Medulla oblongata (tissue), 1 donor: ENCODE measurements around the gene PLCB2.

ENCODE experiments used
- DNase-seq: peaks from one replicate; pipeline ENCODE4 v3.0.0-alpha.2; 2015; ENCODE audit errors: extremely low spot score

PLCB2 gene, protein sequence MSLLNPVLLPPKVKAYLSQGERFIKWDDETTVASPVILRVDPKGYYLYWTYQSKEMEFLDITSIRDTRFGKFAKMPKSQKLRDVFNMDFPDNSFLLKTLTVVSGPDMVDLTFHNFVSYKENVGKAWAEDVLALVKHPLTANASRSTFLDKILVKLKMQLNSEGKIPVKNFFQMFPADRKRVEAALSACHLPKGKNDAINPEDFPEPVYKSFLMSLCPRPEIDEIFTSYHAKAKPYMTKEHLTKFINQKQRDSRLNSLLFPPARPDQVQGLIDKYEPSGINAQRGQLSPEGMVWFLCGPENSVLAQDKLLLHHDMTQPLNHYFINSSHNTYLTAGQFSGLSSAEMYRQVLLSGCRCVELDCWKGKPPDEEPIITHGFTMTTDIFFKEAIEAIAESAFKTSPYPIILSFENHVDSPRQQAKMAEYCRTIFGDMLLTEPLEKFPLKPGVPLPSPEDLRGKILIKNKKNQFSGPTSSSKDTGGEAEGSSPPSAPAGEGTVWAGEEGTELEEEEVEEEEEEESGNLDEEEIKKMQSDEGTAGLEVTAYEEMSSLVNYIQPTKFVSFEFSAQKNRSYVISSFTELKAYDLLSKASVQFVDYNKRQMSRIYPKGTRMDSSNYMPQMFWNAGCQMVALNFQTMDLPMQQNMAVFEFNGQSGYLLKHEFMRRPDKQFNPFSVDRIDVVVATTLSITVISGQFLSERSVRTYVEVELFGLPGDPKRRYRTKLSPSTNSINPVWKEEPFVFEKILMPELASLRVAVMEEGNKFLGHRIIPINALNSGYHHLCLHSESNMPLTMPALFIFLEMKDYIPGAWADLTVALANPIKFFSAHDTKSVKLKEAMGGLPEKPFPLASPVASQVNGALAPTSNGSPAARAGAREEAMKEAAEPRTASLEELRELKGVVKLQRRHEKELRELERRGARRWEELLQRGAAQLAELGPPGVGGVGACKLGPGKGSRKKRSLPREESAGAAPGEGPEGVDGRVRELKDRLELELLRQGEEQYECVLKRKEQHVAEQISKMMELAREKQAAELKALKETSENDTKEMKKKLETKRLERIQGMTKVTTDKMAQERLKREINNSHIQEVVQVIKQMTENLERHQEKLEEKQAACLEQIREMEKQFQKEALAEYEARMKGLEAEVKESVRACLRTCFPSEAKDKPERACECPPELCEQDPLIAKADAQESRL

DNA sequence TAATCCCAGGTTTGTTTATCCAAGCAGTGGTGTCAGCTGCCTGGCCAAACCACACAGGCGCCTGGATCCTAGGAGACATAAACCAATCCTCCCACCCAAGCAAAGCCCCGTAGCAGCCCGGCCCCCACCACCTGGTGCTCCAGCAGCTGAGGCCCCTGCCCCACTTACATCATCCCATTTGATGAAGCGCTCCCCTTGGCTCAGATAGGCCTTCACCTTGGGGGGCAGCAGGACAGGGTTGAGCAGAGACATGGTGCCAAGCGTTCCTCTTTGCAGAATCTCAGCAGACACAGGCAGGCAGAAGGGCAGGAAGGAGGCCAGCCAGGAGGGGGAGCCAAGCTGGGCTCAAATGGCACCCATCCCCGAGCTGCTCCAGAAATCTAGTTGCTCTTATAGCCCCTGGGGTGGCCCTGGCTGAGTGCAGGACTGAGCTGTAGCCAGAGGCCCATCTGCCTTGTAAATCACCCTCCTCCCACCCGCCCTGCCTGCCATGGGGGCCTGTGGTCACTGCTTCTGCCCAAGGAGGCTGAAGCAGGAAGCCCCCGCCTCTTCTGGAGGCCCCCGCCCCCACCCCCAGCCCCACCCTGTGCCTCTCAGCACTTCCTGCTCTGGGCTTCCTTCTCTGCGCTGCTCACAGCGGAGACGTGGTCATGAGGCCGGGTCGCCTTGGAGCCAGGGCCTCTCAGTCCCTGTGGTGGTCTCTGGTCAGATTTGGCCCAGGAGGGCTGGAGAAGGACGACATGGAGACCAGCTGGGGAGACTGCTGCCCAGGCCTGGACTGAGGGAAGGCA is at the start of gene PLCB2:
Gene PLCB2, minus strand, starts transcription at position 515 of the 791 bp plus-strand sequence. Its CDS starts 263 bp downstream, at position 252.
- peak; percentile 54 for DNase-seq

DNA sequence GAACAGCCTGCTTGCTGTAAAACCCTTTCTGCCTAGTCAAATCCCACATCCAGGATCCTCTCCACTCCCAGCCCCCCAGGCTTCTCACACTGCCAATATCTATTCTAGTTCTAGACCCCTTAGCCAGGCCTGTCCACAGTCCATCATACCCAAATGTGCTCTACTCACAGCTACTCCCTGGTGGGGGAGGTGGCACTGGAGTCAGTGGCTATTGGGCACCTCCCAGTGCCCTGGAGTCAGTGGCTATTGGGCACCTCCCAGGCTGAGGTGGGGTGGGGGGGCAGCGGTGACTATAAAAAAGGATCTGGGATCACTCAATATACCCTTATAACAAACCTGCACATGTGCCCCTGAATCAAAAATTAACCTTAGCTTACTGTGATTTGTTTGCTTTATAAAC is 49.5 kb upstream of the PLCB2 start:
- no peak for DNase-seq

DNA sequence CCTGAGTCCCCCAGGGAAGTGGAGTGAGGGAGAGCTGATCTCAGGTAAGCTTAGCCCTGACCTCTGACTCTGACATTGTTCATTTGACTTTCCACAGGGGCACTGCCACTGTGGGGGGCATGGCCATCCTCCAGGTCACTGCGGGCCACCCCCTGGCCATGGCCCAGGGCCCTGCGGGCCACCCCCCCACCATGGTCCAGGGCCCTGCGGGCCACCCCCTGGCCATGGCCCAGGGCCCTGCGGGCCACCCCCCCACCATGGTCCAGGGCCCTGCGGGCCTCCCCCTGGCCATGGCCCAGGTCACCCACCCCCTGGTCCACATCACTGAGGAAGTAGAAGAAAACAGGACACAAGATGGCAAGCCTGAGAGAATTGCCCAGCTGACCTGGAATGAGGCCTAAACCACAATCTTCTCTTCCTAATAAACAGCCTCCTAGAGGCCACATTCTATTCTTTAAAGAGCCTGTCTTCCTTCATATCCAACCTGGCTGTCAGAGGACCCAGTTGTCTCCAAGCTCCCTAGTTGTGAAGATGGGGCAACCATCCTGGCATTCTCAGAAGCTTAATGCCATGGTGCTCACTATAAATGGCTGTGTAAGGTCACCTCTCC is 48.3 kb upstream of the PLCB2 start:
- no peak for DNase-seq

DNA sequence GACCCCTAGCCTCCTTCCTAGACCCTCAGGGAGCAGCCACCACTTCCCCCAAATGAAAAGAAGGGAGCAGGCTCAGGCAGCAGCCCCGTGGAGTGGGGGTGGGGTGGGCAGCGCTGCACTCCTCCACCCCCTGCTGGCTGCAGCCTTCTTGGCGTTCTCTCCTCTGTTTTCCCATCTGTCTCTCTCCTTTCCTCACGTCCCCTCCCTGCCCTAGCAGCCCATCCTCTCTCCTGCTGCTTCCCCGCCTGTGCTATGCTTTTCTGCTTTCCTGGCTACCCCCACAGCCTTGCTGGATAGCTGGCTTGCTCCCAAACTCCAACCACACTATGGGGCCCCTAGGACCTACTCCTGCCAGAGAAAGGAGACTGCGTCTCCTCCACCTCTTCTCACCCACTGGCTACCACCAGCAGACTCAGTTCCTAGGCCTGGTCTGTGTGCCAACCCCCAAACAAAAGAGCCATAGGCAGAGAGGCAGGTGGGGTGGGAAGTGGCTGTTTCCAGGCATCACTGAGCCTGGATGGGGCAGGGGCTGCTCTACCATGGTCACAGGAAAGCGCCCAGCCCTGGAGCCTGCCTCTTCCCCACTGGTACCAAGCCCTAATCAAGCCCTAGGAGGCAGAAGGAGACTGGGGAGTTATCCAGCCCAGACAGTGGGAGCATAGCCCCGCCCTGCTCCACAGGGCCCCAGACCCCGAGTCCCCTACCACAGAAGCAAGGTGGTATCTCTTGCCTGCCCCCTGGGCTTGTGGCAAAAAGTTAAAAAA is 46.9 kb upstream of the PLCB2 start:
- no peak for DNase-seq

- no peak for DNase-seq
These were observed 46.0 kb upstream of the PLCB2 start for GRCh38 chr15:40353697-40354096.

- no peak for DNase-seq
These were observed 44.7 kb upstream of the PLCB2 start for GRCh38 chr15:40352281-40352901.

GRCh38 chr15:40349163-40349562 is 41.4 kb upstream of the PLCB2 start:
- no peak for DNase-seq

GRCh38 chr15:40348474-40348870 is 40.7 kb upstream of the PLCB2 start:
- no peak for DNase-seq

GRCh38 chr15:40347559-40348473 is 40.1 kb upstream of the PLCB2 start:
- DNase-seq, result no peak

- no peak for DNase-seq
These were observed 39.1 kb upstream of the PLCB2 start for GRCh38 chr15:40346579-40347558.

DNA sequence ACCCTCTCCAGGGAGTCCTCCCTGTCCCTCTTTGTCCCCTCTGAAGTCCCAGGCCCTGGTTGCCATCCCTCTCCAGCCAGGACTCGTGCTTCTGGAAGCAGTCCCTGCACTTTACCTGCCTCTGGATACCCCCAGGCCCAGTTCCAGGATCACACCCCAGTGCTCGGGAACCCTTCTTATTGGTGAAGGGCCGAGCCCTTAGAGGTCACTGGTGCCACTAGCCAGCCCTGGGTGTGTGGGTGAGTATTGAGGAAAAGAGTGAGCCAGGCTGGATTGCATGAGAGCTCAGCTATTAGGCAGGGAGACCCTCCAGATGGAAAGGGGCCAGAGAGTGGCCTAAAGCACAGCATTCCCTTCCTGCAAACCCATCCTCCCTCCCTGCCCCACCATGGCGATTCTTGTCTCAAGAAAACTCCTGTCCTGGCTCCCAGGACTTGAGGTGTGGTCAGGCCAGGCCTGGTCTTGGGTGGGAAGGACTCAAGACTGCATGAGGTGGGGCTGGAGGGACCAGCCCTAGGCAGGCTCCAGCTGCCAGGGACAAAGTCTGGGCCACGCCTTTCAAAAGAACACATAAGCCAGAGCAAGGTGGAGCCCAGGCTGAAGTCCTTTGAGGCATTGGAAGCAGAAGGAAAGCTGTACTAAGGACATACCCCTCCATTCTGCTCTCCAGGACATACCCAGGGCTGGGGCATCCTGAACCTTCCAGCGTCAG is 38.3 kb upstream of the PLCB2 start:
- no peak for DNase-seq

- DNase-seq, result no peak
These were observed 37.6 kb upstream of the PLCB2 start for GRCh38 chr15:40345225-40345866.

GRCh38 chr15:40344631-40345120 is 36.9 kb upstream of the PLCB2 start:
- peak; percentile 71 for DNase-seq

DNA sequence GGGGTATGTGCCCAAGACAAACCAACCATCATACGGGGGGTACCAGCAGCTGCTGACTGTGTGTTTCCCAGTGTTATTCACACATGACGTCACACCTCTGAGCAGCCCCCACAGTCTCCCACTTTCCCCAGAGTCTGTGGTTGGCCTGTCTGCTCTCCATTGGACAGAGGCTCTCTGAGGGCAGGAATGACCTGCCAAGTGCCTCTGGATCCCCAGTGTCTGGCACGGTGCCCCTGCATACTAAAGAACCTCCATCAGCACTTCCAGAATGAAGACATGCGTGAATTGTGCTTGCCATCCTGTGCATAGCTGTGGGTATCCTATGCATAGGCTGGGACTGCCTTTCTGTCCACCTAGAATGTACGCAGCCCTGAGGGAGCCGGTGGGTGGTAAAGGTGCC is 36.5 kb upstream of the PLCB2 start:
- DNase-seq, result no peak

- no peak for DNase-seq
These were observed 35.8 kb upstream of the PLCB2 start for GRCh38 chr15:40343512-40343911.
